Ovary (tissue), 9 donors: ENCODE measurements around the gene C11orf91. TPM values are rescaled to one million over a fixed set of nuclear protein-coding genes. Genes with fewer than 3 reads are reported as not detected.

Experiments
- DNase-seq, 5 donors: peaks; one replicate each; pipeline ENCODE4 v3.0.0-alpha.2; 2019 to 2020
- H3K27ac ChIP-seq, 2 donors: fragments of 200-600 bp; one replicate each; pipeline versions ENCODE4 v1.5.1 to v1.8.0; 2019 to 2022
- H3K27me3 ChIP-seq: fragments of 200-600 bp; one replicate; pipeline ENCODE4 v1.8.0; 2022
- H3K36me3 ChIP-seq: fragments of 200-600 bp; sonication (generic); one replicate; pipeline ENCODE4 v1.5.1; 2019
- H3K4me1 ChIP-seq: one replicate; pipeline ENCODE4 v1.8.1; 2013; ENCODE audit warnings: mild to moderate bottlenecking, moderate library complexity; ENCODE audit not compliant: insufficient read depth
- H3K4me3 ChIP-seq: fragments of 200-600 bp; sonication (generic); one replicate; pipeline ENCODE4 v1.5.1; 2017
- H3K9me3 ChIP-seq, 2 donors: fragments of 200-600 bp in 1 of 2; sonication (generic) in 1 of 2; one replicate each; pipeline versions ENCODE4 v1.5.1 to v1.8.1; 2013 to 2019; ENCODE audit warnings: mild to moderate bottlenecking in 1 of 2, moderate library complexity in 1 of 2
- CTCF ChIP-seq, 3 donors: fragments of 450-650 bp in 2 of 3; fragments of 200-600 bp in 1 of 3; IDR thresholded peaks; one replicate each; pipeline versions ENCODE4 v1.5.1 to v1.8.0; 2016 to 2022; ENCODE audit warnings: antibody characterized with exemption in 3 of 3, mild to moderate bottlenecking in 1 of 3
- EP300 ChIP-seq: sonication (generic); formaldehyde crosslinking; IDR thresholded peaks from one replicate; pipeline ENCODE4 v1.6.1; 2017; ENCODE audit warnings: antibody characterized with exemption
- POLR2A ChIP-seq: fragments of 450-650 bp; IDR thresholded peaks from one replicate; pipeline ENCODE4 v1.6.1; 2017; ENCODE audit warnings: antibody characterized with exemption, mild to moderate bottlenecking, moderate library complexity
- WGBS, 3 donors: extraction: QIAGEN DNeasy Blood & Tissue Kit in 1 of 3; methylation state at CpG; one replicate each; pipeline versions ENCODE4 v1.1.5 to v1.1.7; 2013 to 2017; 5-methylcytosine and 5-hydroxymethylcytosine counted together
- intact Hi-C, 4 donors: fragments of 100-400 bp; cut with DNase I; formaldehyde crosslinking; loops; one replicate each; pipeline versions ENCODE4 v1.11.0 to v1.15.1; 2022 to 2023
- polyA plus RNA-seq, 2 donors: library from polyadenylated mRNA; stranded (reverse); fragments of 200-250 nt in 1 of 2; fragments of 350-450 nt in 1 of 2; fragmentation: Illumina TruSeq in 1 of 2; extraction: RNeasy Lipid Tissue Mini Kit (QIAGEN cat#74804) in 1 of 2; gene quantifications; one replicate each; pipeline ENCODE4 v1.2.3, GENCODE V29; 2013 to 2014
- total RNA-seq, 7 donors: library from RNA; depleted of rRNA in 2 of 7; stranded (reverse); fragments of >200 nt in 2 of 7; fragmentation: NEBNext Ultra II Directional in 3 of 7; extraction: Animal tissue kit (Norgen Biotek cat#: 25700) in 3 of 7; gene quantifications; one replicate each; pipeline versions ENCODE4 v1.1.0 to v1.2.4, GENCODE V29; 2016 to 2023
- donor health status: DM: no; HTN: no; CAD: no; lungs with moderate emphysema.
- donor health status: DM: no; HTN: no; CAD: no.
- donor health status: Bipolar disorder and iron deficiency.
- donor health status: DM: yes; HTN: yes; CAD: no.
- donor health status: DM: no; HTN: no; CAD: no.
- donor health status: DM: yes; HTN: yes; CAD: no.

The C11orf91 gene
- total and polyA plus RNA-seq, 9 donors = 0.61 TPM; not detected in 8

- WGBS, 3 donors = 86 to 93% (median 90%) methylated on average over 5 of the region's 5 CpGs
- DNase-seq = no peak
- Histone ChIP-seq H3K4me3 (no peak overlapping the region), H3K36me3 (no peaks in the 10 kb centered on the region), H3K27ac (no peak overlapping the region), H3K4me1 (peaks cover 25% of the 10 kb centered on the region), H3K27me3 (no peaks in the 10 kb centered on the region), H3K9me3 (no peaks in the 10 kb centered on the region)
- TF ChIP-seq POLR2A (no peak), CTCF (IDR thresholded peaks at IDR 0.05) (no peak), EP300 (no peak)
- intact Hi-C loops = no loop called here
Observed at GRCh38 chr11:33721984-33722383, 21.4 kb upstream of the C11orf91 start.

DNA sequence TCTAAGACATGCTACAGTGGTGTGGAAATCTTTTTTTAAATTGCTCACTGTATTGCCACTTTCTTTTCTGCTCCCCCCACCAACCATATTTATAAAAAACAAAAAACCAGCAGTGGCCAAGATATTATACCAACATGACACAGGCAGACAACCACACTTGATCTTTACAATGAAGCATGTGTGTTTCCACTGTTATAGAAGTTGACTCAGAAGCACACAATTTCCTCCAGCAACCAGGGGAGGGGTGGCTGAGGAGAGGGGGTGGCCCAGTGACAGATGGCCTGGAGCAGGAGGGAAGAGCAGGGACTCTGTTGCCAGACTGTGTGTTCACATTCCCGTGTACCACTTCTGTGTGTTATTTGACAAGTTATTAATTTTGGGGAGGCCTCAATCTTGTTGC is 20.8 kb upstream of the C11orf91 start:
- no peak overlapping the region for H3K4me3 ChIP-seq
- DNase-seq = no peak
- intact Hi-C loops = no loop called here
- H3K4me1 ChIP-seq = peaks cover 25% of the 10 kb centered on the region
- no peak overlapping the region for H3K27ac ChIP-seq
- H3K9me3 ChIP-seq = no peaks in the 10 kb centered on the region
- no peak for TF ChIP-seq EP300
- TF ChIP-seq CTCF (IDR thresholded peaks at IDR 0.05) = no peak
- no peak for TF ChIP-seq POLR2A
- no peaks in the 10 kb centered on the region for H3K36me3 ChIP-seq
- WGBS, 3 donors = 21 to 26% (median 24%) methylated on average over 1 of the region's 1 CpG
- H3K27me3 ChIP-seq = no peaks in the 10 kb centered on the region

DNA sequence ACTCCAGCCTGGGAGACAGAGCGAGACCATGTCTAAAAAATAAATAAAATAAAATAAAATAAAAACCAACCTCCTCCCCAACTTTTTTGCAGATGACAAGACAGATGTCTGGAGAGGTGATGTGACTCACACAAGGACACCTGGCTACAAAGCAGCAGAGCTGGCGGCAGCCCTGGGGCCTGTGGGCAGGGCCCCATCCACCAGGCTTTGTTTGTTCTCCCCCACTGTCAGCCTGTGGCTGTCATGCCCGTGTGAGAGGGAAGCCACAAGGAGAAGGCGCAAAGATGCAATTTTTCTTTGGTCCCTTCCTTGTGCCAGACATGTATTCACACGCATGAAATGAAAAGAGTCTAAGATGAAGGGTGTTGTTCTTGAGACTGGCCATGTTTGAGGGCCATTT is 19.0 kb upstream of the C11orf91 start:
- no peak overlapping the region for H3K27ac ChIP-seq
- peaks cover 22% of the 10 kb centered on the region for H3K4me1 ChIP-seq
- intact Hi-C loops = no loop called here
- no peaks in the 10 kb centered on the region for H3K36me3 ChIP-seq
- no peaks in the 10 kb centered on the region for H3K27me3 ChIP-seq
- H3K9me3 ChIP-seq = no peaks in the 10 kb centered on the region
- 86 to 90% (median 87%) methylated on average over 5 of the region's 5 CpGs for WGBS, 3 donors
- TF ChIP-seq CTCF (IDR thresholded peaks at IDR 0.05) (no peak), EP300 (no peak), POLR2A (no peak)
- no peak for DNase-seq
- H3K4me3 ChIP-seq = no peak overlapping the region

DNA sequence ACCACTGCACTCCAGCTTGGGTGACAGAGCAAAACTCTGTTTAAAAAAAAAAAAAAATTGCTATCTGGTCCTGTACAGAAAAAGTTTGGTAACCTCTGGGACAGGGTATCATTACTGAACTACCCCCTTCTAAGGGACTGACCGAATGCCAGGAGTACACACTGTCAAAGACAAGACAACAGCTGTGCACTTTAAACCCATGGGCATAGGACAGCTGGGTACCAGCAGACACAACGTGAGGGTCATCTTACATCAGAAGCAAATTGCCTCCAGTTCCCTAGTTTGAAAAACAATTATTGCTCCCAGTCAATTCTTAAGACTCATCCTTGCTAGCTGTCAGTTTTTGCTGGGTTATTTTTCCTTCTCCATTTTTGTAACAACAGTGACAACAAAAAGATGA is 17.8 kb upstream of the C11orf91 start:
- H3K27ac ChIP-seq = no peak overlapping the region
- no peaks in the 10 kb centered on the region for H3K36me3 ChIP-seq
- 58 to 81% (median 75%) methylated on average over 2 of the region's 2 CpGs for WGBS, 3 donors
- H3K4me3 ChIP-seq = no peak overlapping the region
- no peaks in the 10 kb centered on the region for H3K27me3 ChIP-seq
- no peak for DNase-seq
- H3K9me3 ChIP-seq = no peaks in the 10 kb centered on the region
- H3K4me1 ChIP-seq = peaks cover 13% of the 10 kb centered on the region
- TF ChIP-seq EP300 (no peak), POLR2A (no peak), CTCF (IDR thresholded peaks at IDR 0.05) (no peak)
- intact Hi-C loops = no loop called here

DNA sequence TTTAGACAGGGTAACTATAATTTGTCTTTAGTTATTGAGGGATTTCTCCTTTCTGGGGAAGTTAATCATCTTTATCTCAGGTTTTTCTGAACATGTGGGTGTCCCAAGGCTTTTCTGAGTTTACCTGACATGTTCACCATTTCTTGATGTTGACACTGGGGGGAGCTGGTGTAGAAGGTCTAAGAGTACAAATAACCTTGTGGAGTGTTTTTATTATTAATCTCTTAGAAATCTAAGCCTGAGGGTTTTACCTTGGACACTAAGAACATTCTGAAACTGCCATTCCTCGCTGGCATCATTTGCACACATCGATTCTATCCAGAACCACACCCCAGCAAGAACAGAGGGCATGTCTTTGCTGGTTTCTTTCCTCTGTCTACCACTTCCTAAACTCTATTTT is 15.6 kb upstream of the C11orf91 start:
- no peaks in the 10 kb centered on the region for H3K27me3 ChIP-seq
- intact Hi-C loops = no loop called here
- no peak overlapping the region for H3K27ac ChIP-seq
- TF ChIP-seq CTCF (IDR thresholded peaks at IDR 0.05) (no peak), POLR2A (no peak), EP300 (no peak)
- H3K36me3 ChIP-seq = no peaks in the 10 kb centered on the region
- no peak overlapping the region for H3K4me3 ChIP-seq
- no peaks in the 10 kb centered on the region for H3K9me3 ChIP-seq
- H3K4me1 ChIP-seq = peaks cover 3% of the 10 kb centered on the region
- WGBS, 3 donors = 80 to 95% (median 90%) methylated on average over 2 of the region's 2 CpGs
- DNase-seq = no peak
